ENCODE data around the gene DPH3. TPM values are rescaled to one million over a fixed set of nuclear protein-coding genes. Genes with fewer than 3 reads are reported as not detected.

DPH3 gene
- total and polyA plus RNA-seq, 2 of the 8 experiments (the other 6 are each of a cell fraction or from before 2014, with no cell fraction given) = 9.8 to 40.1 TPM

DNA sequence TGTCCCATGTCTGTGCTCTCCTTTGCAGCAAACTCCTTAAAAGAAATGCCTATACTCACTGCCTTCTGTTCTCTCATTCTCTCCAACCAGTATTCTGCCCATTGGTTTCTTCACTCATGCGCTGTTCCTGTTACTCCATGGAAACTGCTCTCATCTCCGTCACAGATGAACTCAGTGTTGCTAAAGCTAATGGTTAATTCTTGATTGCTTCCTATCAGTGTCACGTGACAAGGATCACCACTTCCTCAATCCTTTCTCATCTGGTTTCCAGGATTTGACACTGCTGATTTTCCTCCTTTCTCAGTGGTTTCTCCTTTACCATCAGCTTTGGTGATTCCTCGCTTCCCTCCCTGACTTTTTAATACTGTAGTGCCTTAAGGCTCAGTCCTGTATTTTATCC is 2.6 kb downstream of the DPH3 start (continued):
- TF ChIP-seq RAD21 (IDR thresholded peaks at IDR 0.05 in 1 of 2, conservative IDR thresholded peaks at IDR 0.05 in 1 of 2; ENCODE audit: low read depth in 2 of 2, low read length in 2 of 2) (no peak), PHF8 (conservative IDR thresholded peaks at IDR 0.05; ENCODE audit: low read depth, low read length) (no peak)
